OCI-LY7 (cell line): ENCODE data around the gene HOXA7.

Source experiments
- EZH2phosphoT487 ChIP-seq: fragments of 200-600 bp; sonication (generic); IDR thresholded peaks from 2 replicates; pipeline ENCODE4 v1.6.1; 2018; ENCODE audit warnings: low read depth, borderline replicate concordance, mild to moderate bottlenecking, mixed run types, antibody characterized with exemption, low read length, moderate library complexity, mixed read lengths
- TF ChIP-seq, protein P1 (sequence below): fragments of 200-600 bp; sonication (generic); conservative IDR thresholded peaks from 2 replicates; pipeline ENCODE4 v1.5.1; 2014; ENCODE audit warnings: mild to moderate bottlenecking, antibody characterized with exemption, low read length, moderate library complexity, mixed read lengths

DNA sequence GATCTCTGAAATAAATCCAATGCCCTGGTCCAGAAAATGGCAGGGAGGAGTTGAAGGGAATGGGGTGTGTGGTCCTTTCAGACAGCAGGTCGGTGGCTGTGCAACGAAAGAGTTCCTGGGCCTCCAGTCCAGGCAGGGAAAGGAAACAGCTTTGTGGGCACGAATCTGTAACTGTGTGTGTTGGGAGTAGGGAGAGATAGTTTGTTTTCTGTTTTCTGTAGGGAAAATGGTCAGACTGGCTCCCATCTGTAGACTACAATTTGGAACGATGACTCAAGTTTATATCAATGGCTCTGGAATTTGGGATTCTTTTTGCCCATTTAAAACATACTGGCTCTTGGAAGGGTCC is 11.4 kb upstream of the HOXA7 start:
- TF ChIP-seq, protein P1, sequence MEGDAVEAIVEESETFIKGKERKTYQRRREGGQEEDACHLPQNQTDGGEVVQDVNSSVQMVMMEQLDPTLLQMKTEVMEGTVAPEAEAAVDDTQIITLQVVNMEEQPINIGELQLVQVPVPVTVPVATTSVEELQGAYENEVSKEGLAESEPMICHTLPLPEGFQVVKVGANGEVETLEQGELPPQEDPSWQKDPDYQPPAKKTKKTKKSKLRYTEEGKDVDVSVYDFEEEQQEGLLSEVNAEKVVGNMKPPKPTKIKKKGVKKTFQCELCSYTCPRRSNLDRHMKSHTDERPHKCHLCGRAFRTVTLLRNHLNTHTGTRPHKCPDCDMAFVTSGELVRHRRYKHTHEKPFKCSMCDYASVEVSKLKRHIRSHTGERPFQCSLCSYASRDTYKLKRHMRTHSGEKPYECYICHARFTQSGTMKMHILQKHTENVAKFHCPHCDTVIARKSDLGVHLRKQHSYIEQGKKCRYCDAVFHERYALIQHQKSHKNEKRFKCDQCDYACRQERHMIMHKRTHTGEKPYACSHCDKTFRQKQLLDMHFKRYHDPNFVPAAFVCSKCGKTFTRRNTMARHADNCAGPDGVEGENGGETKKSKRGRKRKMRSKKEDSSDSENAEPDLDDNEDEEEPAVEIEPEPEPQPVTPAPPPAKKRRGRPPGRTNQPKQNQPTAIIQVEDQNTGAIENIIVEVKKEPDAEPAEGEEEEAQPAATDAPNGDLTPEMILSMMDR: no peak
- TF ChIP-seq EZH2phosphoT487: no peak
